ENCODE results near the gene CEP85.

CEP85 gene

DNA sequence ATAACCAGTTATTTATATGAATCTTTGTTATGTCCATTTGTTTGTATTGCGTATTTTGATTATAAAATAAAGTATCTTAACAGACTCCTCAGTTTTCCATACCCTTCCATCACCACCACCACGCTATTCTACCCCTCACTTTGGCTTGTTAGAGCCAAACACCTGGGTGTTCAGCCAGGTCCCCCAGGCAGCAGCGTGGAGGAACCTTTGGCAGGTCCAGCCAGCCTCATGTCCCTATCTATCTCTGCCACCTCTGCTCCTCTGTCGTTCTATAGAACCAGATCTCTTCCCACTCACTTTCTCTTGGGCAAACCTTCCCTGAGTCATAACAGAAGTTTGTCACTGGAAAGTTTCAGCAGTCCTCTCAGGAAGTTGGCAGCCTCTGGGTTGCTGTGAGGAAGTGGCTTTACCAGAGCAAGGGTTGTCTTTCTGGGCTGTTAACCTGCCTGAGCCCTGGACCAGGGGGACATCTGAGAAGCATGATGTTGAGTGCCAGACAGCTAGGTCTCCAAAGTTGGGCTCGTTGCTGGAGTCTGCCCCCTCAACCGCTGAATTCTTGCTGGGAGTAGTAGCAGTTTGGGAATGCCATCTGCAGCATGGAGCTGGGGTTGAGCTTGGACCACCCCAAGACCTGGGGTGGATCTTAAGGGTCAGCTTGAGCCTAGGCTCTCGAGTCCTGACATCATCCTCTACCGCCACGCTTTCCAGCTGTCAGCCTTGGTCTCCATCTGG lies 44.9 kb downstream of the CEP85 start:
- TF ChIP-seq, protein P1, sequence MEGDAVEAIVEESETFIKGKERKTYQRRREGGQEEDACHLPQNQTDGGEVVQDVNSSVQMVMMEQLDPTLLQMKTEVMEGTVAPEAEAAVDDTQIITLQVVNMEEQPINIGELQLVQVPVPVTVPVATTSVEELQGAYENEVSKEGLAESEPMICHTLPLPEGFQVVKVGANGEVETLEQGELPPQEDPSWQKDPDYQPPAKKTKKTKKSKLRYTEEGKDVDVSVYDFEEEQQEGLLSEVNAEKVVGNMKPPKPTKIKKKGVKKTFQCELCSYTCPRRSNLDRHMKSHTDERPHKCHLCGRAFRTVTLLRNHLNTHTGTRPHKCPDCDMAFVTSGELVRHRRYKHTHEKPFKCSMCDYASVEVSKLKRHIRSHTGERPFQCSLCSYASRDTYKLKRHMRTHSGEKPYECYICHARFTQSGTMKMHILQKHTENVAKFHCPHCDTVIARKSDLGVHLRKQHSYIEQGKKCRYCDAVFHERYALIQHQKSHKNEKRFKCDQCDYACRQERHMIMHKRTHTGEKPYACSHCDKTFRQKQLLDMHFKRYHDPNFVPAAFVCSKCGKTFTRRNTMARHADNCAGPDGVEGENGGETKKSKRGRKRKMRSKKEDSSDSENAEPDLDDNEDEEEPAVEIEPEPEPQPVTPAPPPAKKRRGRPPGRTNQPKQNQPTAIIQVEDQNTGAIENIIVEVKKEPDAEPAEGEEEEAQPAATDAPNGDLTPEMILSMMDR (IDR thresholded peaks at IDR 0.05): no peak
- H3K4me1 ChIP-seq (ENCODE audit: control insufficient read depth in 1 of 2, insufficient read depth in 1 of 2, low read depth in 1 of 2, low read length in 1 of 2): peaks cover 69 to 86% of the 10 kb centered on the region in 2 experiments
- H3K27me3 ChIP-seq: no peaks in the 10 kb centered on the region
- H3K4me3 ChIP-seq (ENCODE audit: low read depth in 1 of 2, low read length in 1 of 2): peak overlapping the region; percentile 83 to 97
- peaks cover 32% of the 10 kb centered on the region for H3K36me3 ChIP-seq
- no peaks in the 10 kb centered on the region for H3K9me3 ChIP-seq
- H3K27ac ChIP-seq: peak overlapping the region; percentile 100

DNA sequence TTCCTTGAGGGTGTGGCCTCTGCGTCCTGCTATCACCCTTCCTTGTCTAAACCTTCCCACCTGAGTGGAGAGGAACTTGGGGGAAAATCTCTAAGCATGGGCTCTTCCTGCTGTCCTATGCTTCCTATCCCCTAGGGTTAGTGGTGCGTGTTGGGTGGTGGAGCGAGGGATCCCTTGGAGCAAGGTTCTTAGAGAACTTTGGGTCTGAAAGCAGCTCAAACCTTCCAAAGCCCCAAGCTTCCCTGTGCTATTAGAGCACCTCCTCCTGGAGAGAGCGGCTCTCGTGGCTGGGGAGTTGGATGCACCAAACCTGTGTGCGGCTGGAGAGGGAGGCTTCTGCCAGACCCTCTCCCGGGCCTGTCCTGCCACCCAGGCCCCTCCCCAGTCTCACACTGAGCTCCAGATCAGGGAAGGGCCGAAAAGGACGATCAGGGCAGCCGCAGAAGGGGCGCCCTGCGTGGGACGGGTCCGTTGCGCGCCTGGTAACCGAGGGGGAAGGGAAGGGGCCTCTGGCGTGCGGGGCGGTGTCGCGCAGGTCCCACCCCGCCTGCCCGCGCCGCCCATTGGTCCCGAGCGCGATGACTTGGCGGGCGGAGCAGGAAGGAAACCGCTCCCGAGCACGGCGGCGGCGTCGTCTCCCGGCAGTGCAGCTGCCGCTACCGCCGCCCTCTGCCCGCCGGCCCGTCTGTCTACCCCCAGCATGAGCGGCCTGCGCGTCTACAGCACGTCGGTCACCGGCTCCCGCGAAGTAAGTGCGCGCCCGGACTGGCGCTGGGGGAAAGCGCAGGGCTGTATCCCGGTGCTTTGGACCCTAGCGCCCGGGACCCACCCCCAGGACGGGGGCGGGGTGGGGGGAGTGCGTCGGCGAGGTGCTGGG lies 45.7 kb downstream of the CEP85 start, which contains the start of gene SH3BGRL3:
SH3BGRL3 (plus strand) TSS at position 631 of the 877 bp plus-strand sequence; CDS start at position 701, 70 bp downstream.
- TF ChIP-seq, protein P1 (IDR thresholded peaks at IDR 0.05): peak; percentile 57
- Histone ChIP-seq H3K4me1 (ENCODE audit: control insufficient read depth in 1 of 2, insufficient read depth in 1 of 2, low read depth in 1 of 2, low read length in 1 of 2) (peaks cover 65 to 84% of the 10 kb centered on the region in 2 experiments), H3K4me3 (ENCODE audit: low read depth in 1 of 2, low read length in 1 of 2) (peak within 1 kb of the TSS; percentile 83 to 97)

GRCh38 chr1:26280333-26281042 lies 46.5 kb downstream of the CEP85 start:
- H3K27me3 ChIP-seq: no peaks in the 10 kb centered on the region
- H3K36me3 ChIP-seq: peaks cover 42% of the 10 kb centered on the region
- peaks cover 65 to 84% of the 10 kb centered on the region in 2 experiments for H3K4me1 ChIP-seq (ENCODE audit: control insufficient read depth in 1 of 2, insufficient read depth in 1 of 2, low read depth in 1 of 2, low read length in 1 of 2)
- no peaks in the 10 kb centered on the region for H3K9me3 ChIP-seq
- peak overlapping the region; percentile 100 for H3K27ac ChIP-seq
- TF ChIP-seq, protein P1 (IDR thresholded peaks at IDR 0.05): no peak
- peak overlapping the region; percentile 83 to 97 for H3K4me3 ChIP-seq (ENCODE audit: low read depth in 1 of 2, low read length in 1 of 2)

More for the DNA sequence above, 45.7 kb downstream of the CEP85 start, which contains the start of gene SH3BGRL3:
- Histone ChIP-seq H3K27me3 (no peaks in the 10 kb centered on the region), H3K36me3 (peaks cover 40% of the 10 kb centered on the region), H3K9me3 (no peaks in the 10 kb centered on the region), H3K27ac (peak within 1 kb of the TSS; percentile 100)

DNA sequence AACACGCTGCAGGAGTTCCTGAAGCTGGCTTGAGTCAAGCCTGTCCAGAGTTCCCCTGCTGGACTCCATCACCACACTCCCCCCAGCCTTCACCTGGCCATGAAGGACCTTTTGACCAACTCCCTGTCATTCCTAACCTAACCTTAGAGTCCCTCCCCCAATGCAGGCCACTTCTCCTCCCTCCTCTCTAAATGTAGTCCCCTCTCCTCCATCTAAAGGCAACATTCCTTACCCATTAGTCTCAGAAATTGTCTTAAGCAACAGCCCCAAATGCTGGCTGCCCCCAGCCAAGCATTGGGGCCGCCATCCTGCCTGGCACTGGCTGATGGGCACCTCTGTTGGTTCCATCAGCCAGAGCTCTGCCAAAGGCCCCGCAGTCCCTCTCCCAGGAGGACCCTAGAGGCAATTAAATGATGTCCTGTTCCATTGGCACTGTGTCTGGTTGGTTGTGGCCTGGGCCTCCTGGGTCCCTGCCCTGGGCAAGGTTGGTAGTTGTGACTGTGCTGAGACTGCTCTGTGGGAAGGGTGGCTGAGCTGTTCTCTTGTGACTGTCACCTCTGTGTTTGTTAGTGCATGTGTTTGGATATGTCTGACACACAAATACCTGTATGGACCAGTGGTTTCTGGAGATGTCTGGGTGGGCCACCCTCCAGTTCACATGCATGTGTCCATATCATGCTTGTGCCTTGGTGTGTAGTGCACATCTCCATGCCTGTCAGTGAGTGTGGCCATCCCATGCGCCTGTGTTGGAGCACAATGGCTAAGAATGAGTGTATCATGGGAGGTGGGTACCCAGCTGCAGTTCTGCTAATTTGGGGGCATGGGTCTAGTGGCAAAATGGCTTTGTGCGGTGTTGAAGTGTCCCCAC lies 47.3 kb downstream of the CEP85 start:
- peak overlapping the region; percentile 83 to 97 for H3K4me3 ChIP-seq (ENCODE audit: low read depth in 1 of 2, low read length in 1 of 2)
- TF ChIP-seq, protein P1 (IDR thresholded peaks at IDR 0.05): no peak
- H3K9me3 ChIP-seq: no peaks in the 10 kb centered on the region
- H3K27ac ChIP-seq: peak overlapping the region; percentile 100
- H3K36me3 ChIP-seq: peaks cover 42% of the 10 kb centered on the region
- no peaks in the 10 kb centered on the region for H3K27me3 ChIP-seq
- peaks cover 65 to 84% of the 10 kb centered on the region in 2 experiments for H3K4me1 ChIP-seq (ENCODE audit: control insufficient read depth in 1 of 2, insufficient read depth in 1 of 2, low read depth in 1 of 2, low read length in 1 of 2)
